Measurements from ENCODE around the gene SAG. TPM values are rescaled to one million over a fixed set of nuclear protein-coding genes. Genes with fewer than 3 reads are reported as not detected.

The SAG gene
- total RNA-seq, 8 experiments from 2014 or later, result 0.16 to 10.3 (median 1.7) TPM; not detected in 1

GRCh38 chr2:233295891-233296290 is 11.7 kb upstream of the SAG start:
- in situ Hi-C loops (cut with MboI; ENCODE audit: low pct_unique_long_range_greater_than_20kb in 2 of 9, low sequenced_read_pairs in 9 of 9, unreplicated experiment in 9 of 9), result no loop called here
- H3K4me3 ChIP-seq, result no peak overlapping the region
- H3K4me1 ChIP-seq (replicated peaks in 1 of 2), result no peaks in the 10 kb centered on the region
- H3K27ac ChIP-seq, result no peak overlapping the region
- no peak for ATAC-seq (replicated peaks in 6 of 8)
- WGBS, 10 experiments, result 82 to 98% (median 89%) methylated on average over 1 to 4 of the region's 5 CpGs; no CpG with 5 or more reads in 2 of the 10 experiments

- Histone ChIP-seq H3K4me1 (replicated peaks in 1 of 2) (no peaks in the 10 kb centered on the region), H3K4me3 (no peak overlapping the region), H3K27ac (no peak overlapping the region)
- in situ Hi-C loops (cut with MboI; ENCODE audit: low pct_unique_long_range_greater_than_20kb in 2 of 9, low sequenced_read_pairs in 9 of 9, unreplicated experiment in 9 of 9), result no loop called here
- ATAC-seq (replicated peaks in 6 of 8), result no peak
- 60 to 100% (median 88%) methylated on average over 1 to 7 of the region's 7 CpGs; no CpG with 5 or more reads in 3 of the 10 experiments for WGBS, 10 experiments
Measured at GRCh38 chr2:233297076-233297475, 10.5 kb upstream of the SAG start.

- H3K4me1 ChIP-seq (replicated peaks in 1 of 2), result no peaks in the 10 kb centered on the region
- no peak overlapping the region for H3K4me3 ChIP-seq
- ATAC-seq (replicated peaks in 6 of 8), result no peak
- H3K27ac ChIP-seq, result no peak overlapping the region
- in situ Hi-C loops (cut with MboI; ENCODE audit: low pct_unique_long_range_greater_than_20kb in 2 of 9, low sequenced_read_pairs in 9 of 9, unreplicated experiment in 9 of 9), result no loop called here
- 33 to 100% (median 81%) methylated on average over 1 to 4 of the region's 4 CpGs; no CpG with 5 or more reads in 1 of the 10 experiments for WGBS, 10 experiments
Measured at GRCh38 chr2:233300401-233300800, 7.2 kb upstream of the SAG start.

- WGBS, 10 experiments, result 79 to 100% (median 100%) methylated on average over 1 to 2 of the region's 2 CpGs; no CpG with 5 or more reads in 3 of the 10 experiments
- Histone ChIP-seq H3K4me3 (no peak overlapping the region), H3K27ac (no peak overlapping the region), H3K4me1 (replicated peaks in 1 of 2) (no peaks in the 10 kb centered on the region)
- no peak for ATAC-seq (replicated peaks in 6 of 8)
- in situ Hi-C loops (cut with MboI; ENCODE audit: low pct_unique_long_range_greater_than_20kb in 2 of 9, low sequenced_read_pairs in 9 of 9, unreplicated experiment in 9 of 9), result no loop called here
Measured at GRCh38 chr2:233301248-233301647, 6.4 kb upstream of the SAG start.

- Histone ChIP-seq H3K27ac (no peak overlapping the region), H3K4me3 (no peak overlapping the region), H3K4me1 (replicated peaks in 1 of 2) (no peaks in the 10 kb centered on the region)
- in situ Hi-C loops (cut with MboI; ENCODE audit: low pct_unique_long_range_greater_than_20kb in 2 of 9, low sequenced_read_pairs in 9 of 9, unreplicated experiment in 9 of 9), result no loop called here
- no peak for ATAC-seq (replicated peaks in 6 of 8)
- WGBS, 10 experiments, result 40 to 82% (median 63%) methylated on average over 1 to 4 of the region's 6 CpGs; no CpG with 5 or more reads in 3 of the 10 experiments
Measured at GRCh38 chr2:233301811-233302210, 5.8 kb upstream of the SAG start.

- no peak overlapping the region for H3K4me3 ChIP-seq
- no peaks in the 10 kb centered on the region for H3K4me1 ChIP-seq (replicated peaks in 1 of 2)
- WGBS, 10 experiments, result 26 to 83% (median 55%) methylated on average over 1 to 3 of the region's 3 CpGs; no CpG with 5 or more reads in 6 of the 10 experiments
- H3K27ac ChIP-seq, result no peak overlapping the region
- in situ Hi-C loops (cut with MboI; ENCODE audit: low pct_unique_long_range_greater_than_20kb in 2 of 9, low sequenced_read_pairs in 9 of 9, unreplicated experiment in 9 of 9), result no loop called here
- no peak for ATAC-seq (replicated peaks in 6 of 8)
Measured at GRCh38 chr2:233303252-233303651, 4.4 kb upstream of the SAG start.

- Histone ChIP-seq H3K4me3 (no peak overlapping the region), H3K27ac (no peak overlapping the region), H3K4me1 (replicated peaks in 1 of 2) (no peaks in the 10 kb centered on the region)
- WGBS, 10 experiments, result 50 to 100% (median 85%) methylated on average over 1 to 7 of the region's 11 CpGs; no CpG with 5 or more reads in 2 of the 10 experiments
- ATAC-seq (replicated peaks in 6 of 8), result no peak
- in situ Hi-C loops (cut with MboI; ENCODE audit: low pct_unique_long_range_greater_than_20kb in 2 of 9, low sequenced_read_pairs in 9 of 9, unreplicated experiment in 9 of 9), result no loop called here
Measured at GRCh38 chr2:233311241-233311926, 3.8 kb downstream of the SAG start.

- H3K4me1 ChIP-seq (replicated peaks in 1 of 2), result no peaks in the 10 kb centered on the region
- WGBS, 10 experiments, result 0 to 75% (median 38%) methylated on average over 1 to 5 of the region's 8 CpGs; no CpG with 5 or more reads in 5 of the 10 experiments
- no peak for ATAC-seq (replicated peaks in 6 of 8)
- no peak overlapping the region for H3K27ac ChIP-seq
- in situ Hi-C loops (cut with MboI; ENCODE audit: low pct_unique_long_range_greater_than_20kb in 2 of 9, low sequenced_read_pairs in 9 of 9, unreplicated experiment in 9 of 9), result no loop called here
- H3K4me3 ChIP-seq, result no peak overlapping the region
Measured at GRCh38 chr2:233312874-233313273, 5.3 kb downstream of the SAG start.

- no peaks in the 10 kb centered on the region for H3K4me1 ChIP-seq (replicated peaks in 1 of 2)
- no peak overlapping the region for H3K27ac ChIP-seq
- ATAC-seq (replicated peaks in 6 of 8), result no peak
- 67 to 96% (median 87%) methylated on average over 3 to 7 of the region's 20 CpGs; no CpG with 5 or more reads in 1 of the 10 experiments for WGBS, 10 experiments
- H3K4me3 ChIP-seq, result no peak overlapping the region
- in situ Hi-C loops (cut with MboI; ENCODE audit: low pct_unique_long_range_greater_than_20kb in 2 of 9, low sequenced_read_pairs in 9 of 9, unreplicated experiment in 9 of 9), result no loop called here
Measured at GRCh38 chr2:233314180-233314925, 6.7 kb downstream of the SAG start.

GRCh38 chr2:233317196-233317943 is 9.8 kb downstream of the SAG start:
- in situ Hi-C loops (cut with MboI; ENCODE audit: low pct_unique_long_range_greater_than_20kb in 2 of 9, low sequenced_read_pairs in 9 of 9, unreplicated experiment in 9 of 9), result no loop called here
- ATAC-seq (replicated peaks in 6 of 8), result no peak
- Histone ChIP-seq H3K27ac (no peak overlapping the region), H3K4me3 (no peak overlapping the region), H3K4me1 (replicated peaks in 1 of 2) (no peaks in the 10 kb centered on the region)
- 44 to 91% (median 76%) methylated on average over 2 to 7 of the region's 7 CpGs; no CpG with 5 or more reads in 1 of the 10 experiments for WGBS, 10 experiments

GRCh38 chr2:233319256-233319655 is 11.6 kb downstream of the SAG start:
- no peaks in the 10 kb centered on the region for H3K4me1 ChIP-seq (replicated peaks in 1 of 2)
- WGBS, 10 experiments, result 18 to 80% (median 65%) methylated on average over 1 to 4 of the region's 5 CpGs; no CpG with 5 or more reads in 5 of the 10 experiments
- in situ Hi-C loops (cut with MboI; ENCODE audit: low pct_unique_long_range_greater_than_20kb in 2 of 9, low sequenced_read_pairs in 9 of 9, unreplicated experiment in 9 of 9), result no loop called here
- ATAC-seq (replicated peaks in 6 of 8), result peak in 1 of 8 experiments; percentile 19
- no peak overlapping the region for H3K4me3 ChIP-seq
- no peak overlapping the region for H3K27ac ChIP-seq

GRCh38 chr2:233320470-233320869 is 12.9 kb downstream of the SAG start:
- WGBS, 10 experiments, result 88 to 100% (median 90%) methylated on average over 1 to 15 of the region's 17 CpGs; no CpG with 5 or more reads in 3 of the 10 experiments
- H3K4me1 ChIP-seq (replicated peaks in 1 of 2), result no peaks in the 10 kb centered on the region
- ATAC-seq (replicated peaks in 6 of 8), result no peak
- no peak overlapping the region for H3K27ac ChIP-seq
- no peak overlapping the region for H3K4me3 ChIP-seq
- in situ Hi-C loops (cut with MboI; ENCODE audit: low pct_unique_long_range_greater_than_20kb in 2 of 9, low sequenced_read_pairs in 9 of 9, unreplicated experiment in 9 of 9), result no loop called here

GRCh38 chr2:233321166-233321565 is 13.6 kb downstream of the SAG start:
- in situ Hi-C loops (cut with MboI; ENCODE audit: low pct_unique_long_range_greater_than_20kb in 2 of 9, low sequenced_read_pairs in 9 of 9, unreplicated experiment in 9 of 9), result no loop called here
- 20 to 100% (median 60%) methylated on average over 1 to 4 of the region's 6 CpGs; no CpG with 5 or more reads in 3 of the 10 experiments for WGBS, 10 experiments
- no peak for ATAC-seq (replicated peaks in 6 of 8)
- H3K4me1 ChIP-seq (replicated peaks in 1 of 2), result no peaks in the 10 kb centered on the region
- H3K27ac ChIP-seq, result no peak overlapping the region
- no peak overlapping the region for H3K4me3 ChIP-seq
